GM12878 (cell line): ENCODE data around the gene CCDC197. TPM values are rescaled to one million over a fixed set of nuclear protein-coding genes. Genes with fewer than 3 reads are reported as not detected.

ENCODE experiments used
- ATAC-seq: fragments of 200-7000 bp; cut with Tn5 transposase; 3 replicates; pipeline ENCODE4 v1.9.1; 2020; ENCODE audit warnings: mild to moderate bottlenecking, moderate library complexity
- BruUV-seq: library from RNA; stranded (reverse); fragments of 400-500 nt; replicated peaks from 2 replicates; lab custom pipeline; 2021; lab: Mats Ljungman, UMichigan
- CTCF ChIA-PET: fragments of 300-600 bp; sonication (Branson Sonifier 250); formaldehyde crosslinking; extraction: SDS; loops from one replicate; lab custom pipeline; 2021; ENCODE audit warnings: inconsistent platforms; lab: Yijun Ruan, JAX
- POLR2A ChIA-PET: fragments of 350-600 bp; formaldehyde crosslinking; extraction: SDS; loops from one replicate; lab custom pipeline; 2021; ENCODE audit warnings: inconsistent platforms; lab: Charles Lee
- RAD21 ChIA-PET: fragments of 300-600 bp; sonication (Branson Sonifier 250); formaldehyde crosslinking; loops from one replicate; lab custom pipeline; 2023; ENCODE audit warnings: antibody characterized with exemption; ENCODE audit not compliant: unreplicated experiment; lab: Charles Lee
- SMC1A ChIA-PET: fragments of 300-600 bp; sonication (Branson Sonifier 250); formaldehyde crosslinking; loops from one replicate; lab custom pipeline; 2023; ENCODE audit not compliant: unreplicated experiment, uncharacterized antibody; lab: Charles Lee
- DNase-seq: peaks from one replicate; pipeline ENCODE4 v3.0.0-alpha.2; 2011; ENCODE audit warnings: low read depth, low spot score
- FAIRE-seq: peaks from 3 replicates; lab custom pipeline; 2011; peaks lifted over from hg19 to GRCh38; lab: Jason Lieb, UNC
- H2AFZ ChIP-seq: 2 replicates; pipeline ENCODE4 v1.6.0; 2011; ENCODE audit warnings: low read depth, low read length, control low read depth; ENCODE audit not compliant: control insufficient read depth
- H3K27ac ChIP-seq: 2 replicates; pipeline ENCODE4 v1.5.1; 2011; ENCODE audit warnings: control low read depth; ENCODE audit not compliant: control insufficient read depth, insufficient read depth
- H3K27me3 ChIP-seq, 2 experiments: replicated peaks in 1 of 2; 2 replicates each; pipeline versions ENCODE4 v1.6.0 to v1.6.1; 2011; ENCODE audit warnings: low read length in 1 of 2; ENCODE audit not compliant: control insufficient read depth in 2 of 2, insufficient read depth in 2 of 2
- H3K36me3 ChIP-seq, 2 experiments: 2 replicates each; pipeline ENCODE4 v1.5.1; 2011; ENCODE audit warnings: low read length in 1 of 2; ENCODE audit not compliant: control insufficient read depth in 2 of 2, insufficient read depth in 2 of 2
- H3K4me1 ChIP-seq: 2 replicates; pipeline ENCODE4 v1.6.1; 2011; ENCODE audit warnings: mild to moderate bottlenecking, low read length, moderate library complexity, mixed read lengths; ENCODE audit not compliant: control insufficient read depth, insufficient read depth
- H3K4me2 ChIP-seq: 2 replicates; pipeline ENCODE4 v1.6.0; 2011; ENCODE audit warnings: control low read depth; ENCODE audit not compliant: control insufficient read depth, insufficient read depth
- H3K4me3 ChIP-seq: fragments of 200-600 bp; sonication (generic); 2 replicates; pipeline ENCODE4 v1.5.1; 2016
- H3K79me2 ChIP-seq: 2 replicates; pipeline ENCODE4 v1.6.0; 2011; ENCODE audit warnings: low read length; ENCODE audit not compliant: control insufficient read depth, insufficient read depth
- H3K9ac ChIP-seq: 2 replicates; pipeline ENCODE4 v1.8.0; 2011; ENCODE audit warnings: low read length, control low read depth, mixed read lengths; ENCODE audit not compliant: control insufficient read depth, insufficient read depth
- H3K9me3 ChIP-seq: replicated peaks from 3 replicates; pipeline ENCODE4 v1.5.1; 2011; ENCODE audit warnings: mild to moderate bottlenecking, low read length; ENCODE audit not compliant: control insufficient read depth, insufficient read depth
- H4K20me1 ChIP-seq: 2 replicates; pipeline ENCODE4 v1.6.0; 2011; ENCODE audit not compliant: control insufficient read depth, insufficient read depth
- E4F1 ChIP-seq: fragments of 450-650 bp; IDR thresholded peaks from 2 replicates; pipeline ENCODE4 v1.6.1; 2018; ENCODE audit warnings: borderline replicate concordance, mild to moderate bottlenecking; ENCODE audit not compliant: partially characterized antibody
- ELK1 ChIP-seq: IDR thresholded peaks from 2 replicates; pipeline ENCODE4 v1.6.1; 2012; ENCODE audit warnings: low read depth, low read length, improper control_type of control experiment
- FOS ChIP-seq: IDR thresholded peaks from 3 replicates; pipeline ENCODE4 v1.6.1; 2011; ENCODE audit warnings: borderline replicate concordance; ENCODE audit not compliant: insufficient read length; ENCODE audit errors: extremely low read depth
- JUNB ChIP-seq: IDR thresholded peaks from 2 replicates; pipeline ENCODE4 v1.6.1; 2016; ENCODE audit warnings: antibody characterized with exemption, mild to moderate bottlenecking
- MXI1 ChIP-seq: fragments of 150-350 bp; IDR thresholded peaks from 2 replicates; pipeline ENCODE4 v1.6.1; 2011; ENCODE audit warnings: low read depth, mild to moderate bottlenecking, inconsistent platforms, low read length, improper control_type of control experiment
- NFYB ChIP-seq: IDR thresholded peaks from 2 replicates; pipeline ENCODE4 v1.6.1; 2011; ENCODE audit warnings: low read depth, mild to moderate bottlenecking, low read length, improper control_type of control experiment, moderate library complexity; ENCODE audit not compliant: insufficient read depth
- NR2F1 ChIP-seq: fragments of 450-650 bp; conservative IDR thresholded peaks from 2 replicates; pipeline ENCODE4 v1.6.1; 2017; ENCODE audit warnings: mild to moderate bottlenecking
- RCOR1 ChIP-seq: conservative IDR thresholded peaks from 2 replicates; pipeline ENCODE4 v1.6.1; 2012; ENCODE audit warnings: low read depth, low read length, improper control_type of control experiment
- REST ChIP-seq: IDR thresholded peaks from 2 replicates; pipeline ENCODE4 v1.6.1; 2012; ENCODE audit warnings: mild to moderate bottlenecking, low read depth, low read length
- RUNX3 ChIP-seq: IDR thresholded peaks from 2 replicates; pipeline ENCODE4 v1.6.1; 2012; ENCODE audit warnings: low read length, inconsistent platforms
- SMAD1 ChIP-seq: fragments of 450-650 bp; IDR thresholded peaks from 2 replicates; pipeline ENCODE4 v1.6.1; 2018; ENCODE audit warnings: mild to moderate bottlenecking, low read depth; ENCODE audit not compliant: partially characterized antibody
- SP1 ChIP-seq: IDR thresholded peaks from one replicate; pipeline ENCODE4 v1.6.1; 2011; ENCODE audit warnings: low read depth, low read length
- SPI1 ChIP-seq: IDR thresholded peaks from 2 replicates; pipeline ENCODE4 v1.6.1; 2011; ENCODE audit warnings: low read depth, mild to moderate bottlenecking, low read length, moderate library complexity, borderline replicate concordance; ENCODE audit not compliant: insufficient read depth
- USF1 ChIP-seq: IDR thresholded peaks from 2 replicates; pipeline ENCODE4 v1.6.1; 2011; ENCODE audit warnings: borderline replicate concordance, low read depth, mild to moderate bottlenecking, moderate library complexity, mixed read lengths, low read length; ENCODE audit not compliant: insufficient read depth; ENCODE audit errors: extremely low read length
- ZNF217 ChIP-seq: fragments of 450-650 bp; IDR thresholded peaks from 2 replicates; pipeline ENCODE4 v1.6.1; 2017; ENCODE audit warnings: antibody characterized with exemption, mild to moderate bottlenecking
- WGBS: methylation state at CpG from one replicate; pipeline ENCODE4 v1.1.6; 2016; ENCODE audit warnings: low lambda C conversion rate; ENCODE audit not compliant: insufficient replicate concordance, insufficient coverage; ENCODE audit errors: missing lambda C conversion rate; 5-methylcytosine and 5-hydroxymethylcytosine counted together
- in situ Hi-C: fragments of 300-500 bp; cut with MboI; formaldehyde crosslinking; loops from 9 replicates; pipeline ENCODE4 v1.14.3; 2018; ENCODE audit warnings: mixed read lengths
- intact Hi-C: fragments of 100-400 bp; cut with micrococcal nuclease; formaldehyde crosslinking; loops from one replicate; pipeline ENCODE4 v1.14.2; 2022; ENCODE audit not compliant: unreplicated experiment
- polyA plus RNA-seq, 11 experiments: library from polyadenylated mRNA; depleted of rRNA in 4 of 11; unstranded in 6 of 11; stranded (reverse) in 5 of 11; fragments of >200 nt; fragmentation: Nextera tagmentation in 4 of 11; fragmentation: Illumina TruSeq in 1 of 11; extraction: Ambion mirVana in 4 of 11; extraction: Trizol in 1 of 11; gene quantifications; 1 replicate in 1 of 11; 2 replicates in 10 of 11; pipeline versions ENCODE4 v1.2.1 to v1.2.3, GENCODE V29; 2011 to 2016; ENCODE audit warnings: inconsistent platforms in 2 of 11, missing spikeins in 2 of 11, low read depth in 1 of 11
- total RNA-seq, 4 experiments: library from RNA; depleted of rRNA in 3 of 4; stranded (reverse); fragments of >200 nt in 3 of 4; fragmentation: Illumina TruSeq in 1 of 4; extraction: Trizol in 1 of 4; gene quantifications; 2 replicates each; pipeline versions ENCODE4 v1.2.1 to v1.2.3, GENCODE V29; 2013 to 2021

Gene CCDC197
- total and polyA plus RNA-seq, 10 of the 15 experiments (the other 5 are each of a cell fraction or from before 2014, with no cell fraction given) = 0.12 TPM; not detected in 9

GRCh38 chr14:94014382-94014781, 17.3 kb downstream of the CCDC197 start:
- ChIA-PET SMC1A (interaction anchor here (0.9 to 5.4 kb wide), 5 partner anchors 9 to 74 kb away, joined by 3 to 26 read pairs (median 4); partner anchors contain the start of gene OTUB2), POLR2A (interaction anchor here (1.4 kb wide), 1 partner anchor 12 kb away, joined by 3 read pairs; the partner anchor contains the start of gene OTUB2), CTCF (interaction anchor here (1.2 to 8.1 kb wide), 8 partner anchors 10 to 122 kb away, joined by 3 to 56 read pairs (median 5); no protein-coding TSS in a partner anchor), RAD21 (no interaction called here)
- Histone ChIP-seq H4K20me1 (no peaks in the 10 kb centered on the region), H3K27me3 (peaks cover 0 to 2% of the 10 kb centered on the region in 2 experiments; a peak in 1 of 4 replicates), H3K4me3 (no peak overlapping the region), H3K4me2 (no peak overlapping the region), H3K4me1 (peaks cover 29% of the 10 kb centered on the region), H2AFZ (no peak overlapping the region), H3K36me3 (no peaks in the 10 kb centered on the region), H3K9ac (no peak overlapping the region), H3K9me3 (no peaks in the 10 kb centered on the region; the same call in 2 of the 3 replicates), H3K27ac (no peak overlapping the region), H3K79me2 (no peaks in the 10 kb centered on the region)
- WGBS = 54% methylated on average over 6 of the region's 6 CpGs
- FAIRE-seq = no peak
- intact Hi-C loops = no loop called here
- in situ Hi-C loops = no loop called here
- no peak for DNase-seq
- ATAC-seq = no peak
- TF ChIP-seq JUNB (no peak), ZNF217 (no peak), E4F1 (no peak), ELK1 (no peak), SPI1 (no peak), USF1 (no peak), RCOR1 (no peak), RUNX3 (no peak), SMAD1 (no peak), SP1 (no peak), NR2F1 (no peak), FOS (no peak), MXI1 (no peak), NFYB (no peak), REST (no peak)
- no TSS peak for BruUV-seq
